HEK293T (cell line): ENCODE measurements around the gene CTNNBL1.

Experiments used
- ELF4 ChIP-seq: fragments of 450-650 bp; IDR thresholded peaks from 2 replicates; pipeline ENCODE4 v1.6.1; 2017; ENCODE audit warnings: antibody characterized with exemption
- HDGF ChIP-seq: fragments of 450-650 bp; IDR thresholded peaks from 2 replicates; pipeline ENCODE4 v1.6.1; 2017; ENCODE audit warnings: antibody characterized with exemption, borderline replicate concordance
- L3MBTL2 ChIP-seq: fragments of 450-650 bp; conservative IDR thresholded peaks from 2 replicates; pipeline ENCODE4 v1.6.1; 2016; ENCODE audit warnings: mild to moderate bottlenecking
- NFRKB ChIP-seq: fragments of 450-650 bp; IDR thresholded peaks from 2 replicates; pipeline ENCODE4 v1.6.1; 2016; ENCODE audit warnings: mild to moderate bottlenecking, moderate library complexity
- TF ChIP-seq, protein P1 (sequence below): fragments of 450-650 bp; IDR thresholded peaks from 2 replicates; pipeline ENCODE4 v1.6.1; 2016

DNA sequence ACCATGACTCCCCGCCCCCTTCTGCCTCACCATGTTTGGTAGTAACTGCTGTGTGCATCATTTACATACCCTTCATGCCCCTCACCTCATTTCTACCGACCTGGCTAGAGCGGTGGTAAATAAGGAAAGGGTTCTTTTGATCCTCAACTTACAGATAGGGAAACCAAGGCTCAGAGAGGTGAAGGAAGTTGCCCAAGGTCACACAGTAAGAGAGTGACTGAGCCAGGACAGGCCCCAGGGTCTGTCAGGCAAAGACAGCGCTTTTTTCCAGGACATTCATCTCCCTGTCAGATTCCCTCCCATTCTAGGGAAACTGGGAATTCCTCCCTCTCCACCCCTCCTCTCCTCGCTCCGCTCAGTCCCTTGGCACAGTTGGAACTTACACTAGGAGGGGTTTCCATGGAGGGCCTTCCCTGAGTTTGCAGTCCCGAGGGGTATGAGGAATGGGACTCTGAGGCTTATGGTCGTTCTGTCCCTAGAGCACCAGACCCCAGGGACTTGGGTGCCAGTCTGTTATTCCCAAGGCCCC lies 211.1 kb downstream of the CTNNBL1 start:
- TF ChIP-seq, protein P1, sequence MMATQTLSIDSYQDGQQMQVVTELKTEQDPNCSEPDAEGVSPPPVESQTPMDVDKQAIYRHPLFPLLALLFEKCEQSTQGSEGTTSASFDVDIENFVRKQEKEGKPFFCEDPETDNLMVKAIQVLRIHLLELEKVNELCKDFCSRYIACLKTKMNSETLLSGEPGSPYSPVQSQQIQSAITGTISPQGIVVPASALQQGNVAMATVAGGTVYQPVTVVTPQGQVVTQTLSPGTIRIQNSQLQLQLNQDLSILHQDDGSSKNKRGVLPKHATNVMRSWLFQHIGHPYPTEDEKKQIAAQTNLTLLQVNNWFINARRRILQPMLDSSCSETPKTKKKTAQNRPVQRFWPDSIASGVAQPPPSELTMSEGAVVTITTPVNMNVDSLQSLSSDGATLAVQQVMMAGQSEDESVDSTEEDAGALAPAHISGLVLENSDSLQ: no peak
- no peak for TF ChIP-seq HDGF
- TF ChIP-seq ELF4: no peak
- no peak for TF ChIP-seq NFRKB
- TF ChIP-seq L3MBTL2: no peak
